Stimulated activated naive B cell treated with anti-CD40 and anti-IgM and Interleukin-4, amounts not matched to agents 10 μg/mL and 1 μg/mL and 100 μg/mL, for 72 hours (primary cell): ENCODE measurements around the gene DPP10.

Experiments used
- ATAC-seq, 2 donors: fragments of 150-1000 bp; cut with Tn5 transposase; replicated peaks; 2 replicates each; pipeline ENCODE4 v1.10.0; 2021; ENCODE audit warnings: moderate library complexity in 1 of 2
- DNase-seq: peaks from one replicate; pipeline ENCODE4 v3.0.0; 2021
- H3K27ac Mint-ChIP-seq: one replicate; pipeline ENCODE4 v1.8.0; 2022; ENCODE audit warnings: mild to moderate bottlenecking, mixed read lengths
- H3K27me3 Mint-ChIP-seq, 2 donors: one replicate each; pipeline ENCODE4 v1.8.0; 2022; ENCODE audit warnings: mixed read lengths in 2 of 2
- H3K36me3 Mint-ChIP-seq, 2 donors: one replicate each; pipeline ENCODE4 v1.8.0; 2022; ENCODE audit warnings: mixed read lengths in 2 of 2, mild to moderate bottlenecking in 1 of 2
- H3K4me1 Mint-ChIP-seq, 2 donors: one replicate each; pipeline ENCODE4 v1.8.0; 2022; ENCODE audit warnings: mixed read lengths in 2 of 2, mild to moderate bottlenecking in 1 of 2
- H3K4me3 Mint-ChIP-seq, 2 donors: one replicate each; pipeline ENCODE4 v1.8.0; 2022; ENCODE audit warnings: mild to moderate bottlenecking in 2 of 2, mixed read lengths in 2 of 2, moderate library complexity in 1 of 2
- H3K9me3 Mint-ChIP-seq, 2 donors: one replicate each; pipeline ENCODE4 v1.8.0; 2022; ENCODE audit warnings: mixed read lengths in 2 of 2, mild to moderate bottlenecking in 1 of 2

DPP10 gene

GRCh38 chr2:114598329-114598728 lies 155.9 kb downstream of the DPP10 start:
- H3K4me1 Mint-ChIP-seq: no peaks in the 10 kb centered on the region
- H3K36me3 Mint-ChIP-seq: no peaks in the 10 kb centered on the region

GRCh38 chr2:114609203-114609602 lies 166.8 kb downstream of the DPP10 start:
- no peak for ATAC-seq
- Mint-ChIP-seq H3K27ac (no peak overlapping the region), H3K9me3 (peaks cover 0 to 2% of the 10 kb centered on the region in 2 donors), H3K4me3 (no peak overlapping the region), H3K27me3 (no peaks in the 10 kb centered on the region), H3K36me3 (no peaks in the 10 kb centered on the region), H3K4me1 (no peaks in the 10 kb centered on the region)
- DNase-seq: no peak

More at GRCh38 chr2:114598329-114598728, 155.9 kb downstream of the DPP10 start:
- DNase-seq (no peak), ATAC-seq (no peak)
- Mint-ChIP-seq H3K27me3 (no peaks in the 10 kb centered on the region), H3K9me3 (no peaks in the 10 kb centered on the region), H3K27ac (no peak overlapping the region), H3K4me3 (no peak overlapping the region)

GRCh38 chr2:114609801-114610200 lies 167.4 kb downstream of the DPP10 start:
- ATAC-seq (no peak), DNase-seq (no peak)
- H3K4me1 Mint-ChIP-seq: no peaks in the 10 kb centered on the region
- no peaks in the 10 kb centered on the region for H3K36me3 Mint-ChIP-seq
- peaks cover 0 to 2% of the 10 kb centered on the region in 2 donors for H3K9me3 Mint-ChIP-seq
- no peak overlapping the region for H3K27ac Mint-ChIP-seq
- no peaks in the 10 kb centered on the region for H3K27me3 Mint-ChIP-seq
- H3K4me3 Mint-ChIP-seq: no peak overlapping the region

- DNase-seq: no peak
Observed at GRCh38 chr2:114610677-114611076, 168.2 kb downstream of the DPP10 start.

GRCh38 chr2:114614592-114614991 lies 172.2 kb downstream of the DPP10 start:
- H3K4me1 Mint-ChIP-seq: no peaks in the 10 kb centered on the region
- H3K9me3 Mint-ChIP-seq: peaks cover 0 to 2% of the 10 kb centered on the region in 2 donors

More at GRCh38 chr2:114610677-114611076, 168.2 kb downstream of the DPP10 start:
- H3K27me3 Mint-ChIP-seq: no peaks in the 10 kb centered on the region
- H3K27ac Mint-ChIP-seq: no peak overlapping the region
- no peaks in the 10 kb centered on the region for H3K4me1 Mint-ChIP-seq
- H3K9me3 Mint-ChIP-seq: peaks cover 0 to 2% of the 10 kb centered on the region in 2 donors
- H3K4me3 Mint-ChIP-seq: no peak overlapping the region
- H3K36me3 Mint-ChIP-seq: no peaks in the 10 kb centered on the region
- no peak for ATAC-seq

GRCh38 chr2:114628481-114628880 lies 186.0 kb downstream of the DPP10 start:
- no peaks in the 10 kb centered on the region for H3K36me3 Mint-ChIP-seq
- no peak overlapping the region for H3K27ac Mint-ChIP-seq
- no peaks in the 10 kb centered on the region for H3K4me1 Mint-ChIP-seq
- no peaks in the 10 kb centered on the region for H3K27me3 Mint-ChIP-seq
- DNase-seq (no peak), ATAC-seq (no peak)
- no peak overlapping the region for H3K4me3 Mint-ChIP-seq
- no peaks in the 10 kb centered on the region for H3K9me3 Mint-ChIP-seq

More at GRCh38 chr2:114614592-114614991, 172.2 kb downstream of the DPP10 start:
- Mint-ChIP-seq H3K27me3 (no peaks in the 10 kb centered on the region), H3K27ac (no peak overlapping the region), H3K36me3 (no peaks in the 10 kb centered on the region), H3K4me3 (no peak overlapping the region)
- DNase-seq (no peak), ATAC-seq (no peak)

- no peaks in the 10 kb centered on the region for H3K36me3 Mint-ChIP-seq
- no peaks in the 10 kb centered on the region for H3K9me3 Mint-ChIP-seq
- no peak for ATAC-seq
- no peaks in the 10 kb centered on the region for H3K4me1 Mint-ChIP-seq
- no peak overlapping the region for H3K4me3 Mint-ChIP-seq
- no peaks in the 10 kb centered on the region for H3K27me3 Mint-ChIP-seq
- no peak for DNase-seq
- no peak overlapping the region for H3K27ac Mint-ChIP-seq
Observed at GRCh38 chr2:114631146-114631545, 188.7 kb downstream of the DPP10 start.

GRCh38 chr2:114642166-114642770 lies 199.8 kb downstream of the DPP10 start:
- Mint-ChIP-seq H3K9me3 (no peaks in the 10 kb centered on the region), H3K36me3 (no peaks in the 10 kb centered on the region)

GRCh38 chr2:114642988-114643553 lies 200.6 kb downstream of the DPP10 start:
- DNase-seq (no peak), ATAC-seq (no peak)
- H3K27me3 Mint-ChIP-seq: no peaks in the 10 kb centered on the region
- H3K27ac Mint-ChIP-seq: no peak overlapping the region
- no peaks in the 10 kb centered on the region for H3K4me1 Mint-ChIP-seq
- peaks cover 0 to 5% of the 10 kb centered on the region in 2 donors for H3K9me3 Mint-ChIP-seq
- H3K36me3 Mint-ChIP-seq: no peaks in the 10 kb centered on the region
- no peak overlapping the region for H3K4me3 Mint-ChIP-seq

More at GRCh38 chr2:114642166-114642770, 199.8 kb downstream of the DPP10 start:
- Mint-ChIP-seq H3K4me1 (no peaks in the 10 kb centered on the region), H3K4me3 (no peak overlapping the region), H3K27me3 (no peaks in the 10 kb centered on the region), H3K27ac (no peak overlapping the region)
- no peak for DNase-seq
- ATAC-seq: no peak

- ATAC-seq: no peak
- H3K27ac Mint-ChIP-seq: no peak overlapping the region
- DNase-seq: no peak
- no peak overlapping the region for H3K4me3 Mint-ChIP-seq
- no peaks in the 10 kb centered on the region for H3K27me3 Mint-ChIP-seq
- H3K36me3 Mint-ChIP-seq: no peaks in the 10 kb centered on the region
- H3K4me1 Mint-ChIP-seq: no peaks in the 10 kb centered on the region
- peaks cover 0 to 6% of the 10 kb centered on the region in 2 donors for H3K9me3 Mint-ChIP-seq
Observed at GRCh38 chr2:114651933-114652332, 209.5 kb downstream of the DPP10 start.

- no peak overlapping the region for H3K27ac Mint-ChIP-seq
- H3K27me3 Mint-ChIP-seq: peaks cover 28 to 37% of the 10 kb centered on the region in 2 donors
- H3K36me3 Mint-ChIP-seq: no peaks in the 10 kb centered on the region
- H3K9me3 Mint-ChIP-seq: peaks cover 2 to 4% of the 10 kb centered on the region in 2 donors
- DNase-seq (no peak), ATAC-seq (no peak)
- no peak overlapping the region for H3K4me3 Mint-ChIP-seq
- peaks cover 2 to 7% of the 10 kb centered on the region in 2 donors for H3K4me1 Mint-ChIP-seq
Observed at GRCh38 chr2:114659880-114660279, 217.4 kb downstream of the DPP10 start.

- peak overlapping the region; percentile 79 to 84 for H3K4me3 Mint-ChIP-seq
- DNase-seq: no peak
Observed at GRCh38 chr2:114661971-114662939, 219.8 kb downstream of the DPP10 start.

GRCh38 chr2:114668415-114668814 lies 226.0 kb downstream of the DPP10 start:
- Mint-ChIP-seq H3K9me3 (peaks cover 0 to 2% of the 10 kb centered on the region in 2 donors), H3K36me3 (no peaks in the 10 kb centered on the region), H3K27me3 (no peaks in the 10 kb centered on the region), H3K4me3 (no peak overlapping the region), H3K27ac (no peak overlapping the region), H3K4me1 (no peaks in the 10 kb centered on the region)
- ATAC-seq (no peak), DNase-seq (no peak)

More at GRCh38 chr2:114661971-114662939, 219.8 kb downstream of the DPP10 start:
- Mint-ChIP-seq H3K27ac (peak overlapping the region; percentile 14), H3K9me3 (peaks cover 2 to 4% of the 10 kb centered on the region in 2 donors), H3K36me3 (no peaks in the 10 kb centered on the region), H3K27me3 (peaks cover 28 to 37% of the 10 kb centered on the region in 2 donors), H3K4me1 (peaks cover 2 to 7% of the 10 kb centered on the region in 2 donors)
- peak; percentile 23 to 39 for ATAC-seq

- Mint-ChIP-seq H3K27me3 (no peaks in the 10 kb centered on the region), H3K9me3 (no peaks in the 10 kb centered on the region), H3K36me3 (no peaks in the 10 kb centered on the region), H3K27ac (no peak overlapping the region), H3K4me3 (no peak overlapping the region), H3K4me1 (no peaks in the 10 kb centered on the region)
- ATAC-seq (no peak), DNase-seq (no peak)
Observed at GRCh38 chr2:114683251-114683650, 240.8 kb downstream of the DPP10 start.
